ENCODE data around the gene SMIM15. TPM values are rescaled to one million over a fixed set of nuclear protein-coding genes. Genes with fewer than 3 reads are reported as not detected.
A peak's percentile ranks its signal among the peaks of the same experiment; 100 is the strongest.

Gene SMIM15
- total RNA-seq, 2 experiments from 2014 or later = 16.5 to 18.2 TPM

- no peak overlapping the region for H3K4me3 ChIP-seq (ENCODE audit: low read length)
- no peaks in the 10 kb centered on the region for H3K27me3 ChIP-seq (ENCODE audit: control insufficient read depth in 1 of 2, insufficient read depth in 2 of 2, low read length in 2 of 2)
- CTCF ChIA-PET = interaction anchor here (0.6 kb wide), 1 partner anchor 115 kb away, joined by 4 read pairs; no protein-coding TSS in a partner anchor
- Mint-ChIP-seq H3K36me3 (ENCODE audit: low read depth) (peaks cover 15% of the 10 kb centered on the region), H3K9me3 (peaks cover 12% of the 10 kb centered on the region), H3K4me1 (ENCODE audit: low read depth) (no peaks in the 10 kb centered on the region), H3K4me3 (no peak overlapping the region), H3K27me3 (no peaks in the 10 kb centered on the region), H3K27ac (no peak overlapping the region)
- DNase-seq = no peak
- intact Hi-C loops (cut with DNase I, micrococcal nuclease) = no loop called here
- no peaks in the 10 kb centered on the region for H3K36me3 ChIP-seq (ENCODE audit: insufficient read depth, low read length)
- TF ChIP-seq CTCF (IDR thresholded peaks at IDR 0.05) = no peak
- no peaks in the 10 kb centered on the region for H3K4me1 ChIP-seq (ENCODE audit: insufficient read depth, low read length)
- H3K27ac ChIP-seq (ENCODE audit: low read depth in 1 of 2, low read length in 2 of 2) = no peak overlapping the region
- no peaks in the 10 kb centered on the region for H3K9me3 ChIP-seq (ENCODE audit: control insufficient read depth in 1 of 2, insufficient read depth in 1 of 2, low read length in 2 of 2)
- ATAC-seq (ENCODE audit: poor library complexity) = no peak
- POLR2A ChIA-PET = no interaction called here
Observed at GRCh38 chr5:61141801-61142200, 20.5 kb downstream of the SMIM15 start.

- ChIA-PET CTCF (no interaction called here), POLR2A (no interaction called here)
- no peaks in the 10 kb centered on the region for H3K27me3 ChIP-seq (ENCODE audit: control insufficient read depth in 1 of 2, insufficient read depth in 2 of 2, low read length in 2 of 2)
- no peaks in the 10 kb centered on the region for H3K36me3 ChIP-seq (ENCODE audit: insufficient read depth, low read length)
- DNase-seq (no peak), ATAC-seq (ENCODE audit: poor library complexity) (no peak)
- no peaks in the 10 kb centered on the region for H3K9me3 ChIP-seq (ENCODE audit: control insufficient read depth in 1 of 2, insufficient read depth in 1 of 2, low read length in 2 of 2)
- H3K4me1 Mint-ChIP-seq (ENCODE audit: low read depth) = no peaks in the 10 kb centered on the region
- peaks cover 3% of the 10 kb centered on the region for H3K9me3 Mint-ChIP-seq
- no peaks in the 10 kb centered on the region for H3K4me1 ChIP-seq (ENCODE audit: insufficient read depth, low read length)
- no peak for TF ChIP-seq CTCF (IDR thresholded peaks at IDR 0.05)
- no peak overlapping the region for H3K27ac ChIP-seq (ENCODE audit: low read depth in 1 of 2, low read length in 2 of 2)
- H3K36me3 Mint-ChIP-seq (ENCODE audit: low read depth) = no peaks in the 10 kb centered on the region
- H3K27me3 Mint-ChIP-seq = no peaks in the 10 kb centered on the region
- intact Hi-C loops (cut with DNase I, micrococcal nuclease) = no loop called here
- H3K4me3 ChIP-seq (ENCODE audit: low read length) = no peak overlapping the region
- H3K27ac Mint-ChIP-seq = no peak overlapping the region
- H3K4me3 Mint-ChIP-seq = no peak overlapping the region
Observed at GRCh38 chr5:61139931-61140330, 22.3 kb downstream of the SMIM15 start.

GRCh38 chr5:61139094-61139873, 23.0 kb downstream of the SMIM15 start:
- Mint-ChIP-seq H3K9me3 (no peaks in the 10 kb centered on the region), H3K27ac (no peak overlapping the region), H3K4me3 (no peak overlapping the region), H3K36me3 (ENCODE audit: low read depth) (no peaks in the 10 kb centered on the region), H3K27me3 (no peaks in the 10 kb centered on the region), H3K4me1 (ENCODE audit: low read depth) (no peaks in the 10 kb centered on the region)
- intact Hi-C loops (cut with DNase I, micrococcal nuclease) = no loop called here
- no peaks in the 10 kb centered on the region for H3K36me3 ChIP-seq (ENCODE audit: insufficient read depth, low read length)
- H3K27me3 ChIP-seq (ENCODE audit: control insufficient read depth in 1 of 2, insufficient read depth in 2 of 2, low read length in 2 of 2) = no peaks in the 10 kb centered on the region
- POLR2A ChIA-PET = interaction anchor here (1.2 kb wide), 1 partner anchor 33 kb away, joined by 4 read pairs; no protein-coding TSS in a partner anchor
- no peak for ATAC-seq (ENCODE audit: poor library complexity)
- no peak overlapping the region for H3K4me3 ChIP-seq (ENCODE audit: low read length)
- DNase-seq = peak in 1 of 14 experiments; percentile 5
- no peaks in the 10 kb centered on the region for H3K9me3 ChIP-seq (ENCODE audit: control insufficient read depth in 1 of 2, insufficient read depth in 1 of 2, low read length in 2 of 2)
- CTCF ChIA-PET = no interaction called here
- no peaks in the 10 kb centered on the region for H3K4me1 ChIP-seq (ENCODE audit: insufficient read depth, low read length)
- TF ChIP-seq CTCF (IDR thresholded peaks at IDR 0.05) = no peak
- no peak overlapping the region for H3K27ac ChIP-seq (ENCODE audit: low read depth in 1 of 2, low read length in 2 of 2)
